Measurements from ENCODE around the gene SORCS2.
A peak's percentile ranks its signal among the peaks of the same experiment; 100 is the strongest.

The SORCS2 gene

GRCh38 chr4:7661066-7661748 is 468.9 kb downstream of the SORCS2 start:
- no peak for TF ChIP-seq MYC (IDR thresholded peaks at IDR 0.05; ENCODE audit: low read depth, low read length)
- no peak for TF ChIP-seq MAX (IDR thresholded peaks at IDR 0.05; ENCODE audit: low read depth, low read length)
- TF ChIP-seq POLR2A (IDR thresholded peaks at IDR 0.05; ENCODE audit: extremely low read depth, insufficient read length): no peak
- no peak for TF ChIP-seq CTCF (IDR thresholded peaks at IDR 0.05; ENCODE audit: low read depth, low read length)
- no peak for DNase-seq (ENCODE audit: low read depth)
- no peak overlapping the region for H3K4me3 ChIP-seq (ENCODE audit: low read depth, low read length)

- TF ChIP-seq POLR2A (IDR thresholded peaks at IDR 0.05; ENCODE audit: extremely low read depth, insufficient read length) (no peak), MAX (IDR thresholded peaks at IDR 0.05; ENCODE audit: low read depth, low read length) (no peak), CTCF (IDR thresholded peaks at IDR 0.05; ENCODE audit: low read depth, low read length) (no peak), MYC (IDR thresholded peaks at IDR 0.05; ENCODE audit: low read depth, low read length) (no peak)
- no peak overlapping the region for H3K4me3 ChIP-seq (ENCODE audit: low read depth, low read length)
- DNase-seq (ENCODE audit: low read depth): no peak
Measured at GRCh38 chr4:7661846-7662506, 469.6 kb downstream of the SORCS2 start.

GRCh38 chr4:7662507-7662846 is 470.1 kb downstream of the SORCS2 start:
- H3K4me3 ChIP-seq (ENCODE audit: low read depth, low read length): no peak overlapping the region
- no peak for DNase-seq (ENCODE audit: low read depth)
- TF ChIP-seq POLR2A (IDR thresholded peaks at IDR 0.05; ENCODE audit: extremely low read depth, insufficient read length): no peak
- no peak for TF ChIP-seq CTCF (IDR thresholded peaks at IDR 0.05; ENCODE audit: low read depth, low read length)
- TF ChIP-seq MAX (IDR thresholded peaks at IDR 0.05; ENCODE audit: low read depth, low read length): no peak
- TF ChIP-seq MYC (IDR thresholded peaks at IDR 0.05; ENCODE audit: low read depth, low read length): no peak

GRCh38 chr4:7663075-7663541 is 470.8 kb downstream of the SORCS2 start:
- no peak overlapping the region for H3K4me3 ChIP-seq (ENCODE audit: low read depth, low read length)
- peak; percentile 28 for DNase-seq (ENCODE audit: low read depth)
- TF ChIP-seq POLR2A (IDR thresholded peaks at IDR 0.05; ENCODE audit: extremely low read depth, insufficient read length): no peak
- TF ChIP-seq MYC (IDR thresholded peaks at IDR 0.05; ENCODE audit: low read depth, low read length): no peak
- no peak for TF ChIP-seq MAX (IDR thresholded peaks at IDR 0.05; ENCODE audit: low read depth, low read length)
- TF ChIP-seq CTCF (IDR thresholded peaks at IDR 0.05; ENCODE audit: low read depth, low read length): no peak

GRCh38 chr4:7664106-7664505 is 471.8 kb downstream of the SORCS2 start:
- DNase-seq (ENCODE audit: low read depth): no peak
- H3K4me3 ChIP-seq (ENCODE audit: low read depth, low read length): no peak overlapping the region
- TF ChIP-seq POLR2A (IDR thresholded peaks at IDR 0.05; ENCODE audit: extremely low read depth, insufficient read length) (no peak), MAX (IDR thresholded peaks at IDR 0.05; ENCODE audit: low read depth, low read length) (no peak), MYC (IDR thresholded peaks at IDR 0.05; ENCODE audit: low read depth, low read length) (no peak)

- no peak for DNase-seq (ENCODE audit: low read depth)
- TF ChIP-seq MYC (IDR thresholded peaks at IDR 0.05; ENCODE audit: low read depth, low read length): no peak
- TF ChIP-seq MAX (IDR thresholded peaks at IDR 0.05; ENCODE audit: low read depth, low read length): no peak
- TF ChIP-seq CTCF (IDR thresholded peaks at IDR 0.05; ENCODE audit: low read depth, low read length): no peak
- no peak for TF ChIP-seq POLR2A (IDR thresholded peaks at IDR 0.05; ENCODE audit: extremely low read depth, insufficient read length)
Measured at GRCh38 chr4:7665321-7665720, 473.0 kb downstream of the SORCS2 start.

More at GRCh38 chr4:7665321-7665720, 473.0 kb downstream of the SORCS2 start:
- H3K4me3 ChIP-seq (ENCODE audit: low read depth, low read length): no peak overlapping the region
